SK-N-MC (cell line): ENCODE measurements around the gene SDK1.

Experiments used
- EZH2 ChIP-seq: fragments of 200-600 bp; sonication (generic); IDR thresholded peaks from one replicate; pipeline ENCODE4 v1.6.1; 2017; ENCODE audit warnings: antibody characterized with exemption
- FOXP2 ChIP-seq: optimal IDR thresholded peaks from 2 replicates; pipeline ENCODE3; 2011; ENCODE audit warnings: mild to moderate bottlenecking, moderate library complexity; ENCODE audit not compliant: insufficient read depth; ENCODE audit errors: extremely low read length, control extremely low read depth
- POLR2AphosphoS5 ChIP-seq: IDR thresholded peaks from 2 replicates; pipeline ENCODE4 v1.6.1; 2012; ENCODE audit warnings: mild to moderate bottlenecking, low read depth, low read length, borderline replicate concordance

- TF ChIP-seq POLR2AphosphoS5 (no peak), EZH2 (no peak), FOXP2 (no peak)
Measured at GRCh38 chr7:3592401-3593134, 291.5 kb downstream of the SDK1 start.
